Stimulated activated CD8-positive, alpha-beta memory T cell treated with anti-CD3 and anti-CD28 coated beads, Interleukin-15, amount 100 ng/mL, for 4 hours (primary cell): ENCODE measurements around the gene STK16.
"Not testable (repeated sequence)": the region's sequence is repeated elsewhere in the genome, so short reads cannot be mapped to it uniquely, and the experiment has no call there.

Source experiments
- DNase-seq, 2 donors: peaks; one replicate each; pipeline ENCODE4 v3.0.0-alpha.2; 2020; ENCODE audit warnings: low read depth in 2 of 2

Gene STK16

DNA sequence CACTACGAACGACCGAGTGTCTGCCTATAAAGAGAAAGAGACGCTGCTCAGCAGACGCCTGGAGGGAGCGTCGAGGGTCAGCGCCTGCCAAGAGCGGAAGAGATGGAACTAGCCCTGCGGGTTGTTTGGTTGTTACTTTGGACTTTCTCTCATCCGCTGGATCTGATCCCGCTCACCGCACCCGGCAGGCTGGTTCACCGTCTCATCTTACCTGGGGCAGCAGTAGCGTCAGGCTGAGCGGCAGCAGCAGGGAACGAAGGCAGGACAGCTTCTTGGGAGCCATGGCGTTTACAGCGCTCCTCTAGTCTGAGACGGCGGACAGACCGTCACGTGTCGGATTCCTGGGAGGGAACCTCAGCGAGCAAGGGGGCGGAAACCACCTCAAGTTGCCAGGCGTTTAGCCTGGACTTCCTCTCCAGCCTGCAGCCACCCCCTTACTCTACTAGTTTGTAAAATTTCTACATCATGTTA is 2.0 kb upstream of the STK16 start:
- no peak for DNase-seq

DNA sequence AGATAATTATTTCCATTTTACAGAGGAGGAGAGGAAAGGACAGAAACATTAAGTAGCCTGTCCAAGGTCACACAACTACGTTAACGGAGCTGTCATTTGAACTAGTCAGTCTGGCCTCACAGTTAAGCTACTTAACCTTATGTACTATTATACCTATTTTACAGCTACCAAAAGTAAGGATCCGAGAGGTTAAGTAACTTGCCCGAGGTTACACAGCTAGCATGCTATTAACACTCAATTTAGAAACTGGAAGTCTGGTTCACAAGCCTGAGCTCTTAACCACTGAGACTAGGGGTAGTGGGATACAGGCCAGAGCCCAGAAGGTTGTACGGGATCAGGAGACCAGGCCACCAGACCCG is 511 bp upstream of the STK16 start:
- DNase-seq = no peak

DNA sequence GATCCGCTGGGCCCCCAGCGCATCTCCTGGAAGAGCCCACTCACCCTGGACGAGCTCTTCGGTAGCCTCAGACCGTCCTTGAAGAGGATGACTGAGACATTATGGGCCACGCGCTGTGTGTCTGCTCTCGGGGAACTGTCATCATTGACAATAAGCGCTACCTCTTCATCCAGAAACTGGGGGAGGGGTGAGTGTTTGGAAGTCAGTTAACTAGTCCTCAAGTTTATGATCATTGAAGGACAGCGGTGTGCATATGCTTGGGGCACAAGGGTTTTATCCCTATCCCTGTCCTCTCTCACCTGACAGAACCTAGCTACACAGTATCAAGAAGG is 586 bp downstream of the STK16 start:
- no peak for DNase-seq

DNA sequence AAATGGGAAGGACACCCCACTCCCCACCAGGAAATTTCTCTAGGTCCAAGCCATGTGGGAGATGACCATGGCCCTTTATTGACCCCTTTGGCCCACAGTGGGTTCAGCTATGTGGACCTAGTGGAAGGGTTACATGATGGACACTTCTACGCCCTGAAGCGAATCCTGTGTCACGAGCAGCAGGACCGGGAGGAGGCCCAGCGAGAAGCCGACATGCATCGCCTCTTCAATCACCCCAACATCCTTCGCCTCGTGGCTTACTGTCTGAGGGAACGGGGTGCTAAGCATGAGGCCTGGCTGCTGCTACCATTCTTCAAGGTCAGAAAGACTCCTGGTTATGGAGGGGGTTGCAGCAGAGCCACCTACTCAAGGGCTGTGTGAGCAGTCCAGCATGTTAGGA is 1.3 kb downstream of the STK16 start:
- no peak for DNase-seq

DNA sequence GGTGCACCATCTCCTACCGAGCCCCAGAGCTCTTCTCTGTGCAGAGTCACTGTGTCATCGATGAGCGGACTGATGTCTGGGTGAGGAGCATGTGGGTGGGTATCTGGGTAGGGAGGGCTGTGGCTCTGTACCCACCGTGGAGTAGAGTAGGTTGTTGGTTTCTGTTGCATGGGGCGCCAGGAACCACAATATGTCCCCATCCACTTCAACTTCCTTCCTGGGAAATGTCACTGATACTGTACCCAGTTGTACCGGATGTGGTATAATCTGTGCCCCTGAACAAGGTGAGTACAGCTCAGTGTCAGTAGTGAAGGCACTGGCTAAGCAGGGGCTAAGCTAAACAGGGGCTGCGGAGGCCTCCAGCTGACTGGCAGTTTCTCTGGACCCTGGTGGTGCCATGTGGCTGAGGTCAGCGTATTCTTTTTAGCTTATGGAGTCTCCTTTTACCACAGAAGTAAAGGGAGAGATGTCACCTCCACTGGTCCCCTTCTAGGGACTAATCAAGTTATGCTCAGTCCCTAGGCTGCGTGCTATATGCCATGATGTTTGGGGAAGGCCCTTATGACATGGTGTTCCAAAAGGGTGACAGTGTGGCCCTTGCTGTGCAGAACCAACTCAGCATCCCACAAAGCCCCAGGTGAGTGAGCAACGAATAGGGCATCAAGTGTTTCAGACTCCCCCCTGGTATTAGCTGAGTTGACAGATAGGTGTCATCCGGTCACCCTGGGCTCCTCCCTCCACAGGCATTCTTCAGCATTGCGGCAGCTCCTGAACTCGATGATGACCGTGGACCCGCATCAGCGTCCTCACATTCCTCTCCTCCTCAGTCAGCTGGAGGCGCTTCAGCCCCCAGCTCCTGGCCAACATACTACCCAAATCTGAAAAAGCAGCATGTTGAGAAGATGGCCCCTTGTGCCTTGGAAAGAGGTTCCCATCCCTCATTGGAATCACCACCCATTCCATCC is 2.7 kb downstream of the STK16 start:
- DNase-seq = peak; percentile 47 to 74

DNA sequence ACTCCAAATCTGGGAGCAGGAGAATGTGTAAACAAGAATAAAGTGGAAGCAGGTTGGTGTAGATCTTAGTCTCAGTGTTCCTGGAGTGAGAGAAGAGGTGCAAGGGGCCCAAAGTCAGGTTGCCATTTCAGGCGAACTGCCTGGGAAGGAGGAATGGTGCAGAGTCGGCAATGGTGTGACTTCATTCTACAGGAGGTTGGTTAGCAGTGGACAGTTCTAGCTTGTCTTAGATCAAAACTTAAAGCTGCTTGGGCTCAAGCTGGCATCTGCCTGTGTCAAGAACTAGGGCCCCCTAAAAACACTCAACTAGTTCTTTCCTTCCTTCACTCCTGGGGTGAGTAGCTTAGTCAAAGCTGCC is 3.5 kb downstream of the STK16 start:
- no peak for DNase-seq

DNA sequence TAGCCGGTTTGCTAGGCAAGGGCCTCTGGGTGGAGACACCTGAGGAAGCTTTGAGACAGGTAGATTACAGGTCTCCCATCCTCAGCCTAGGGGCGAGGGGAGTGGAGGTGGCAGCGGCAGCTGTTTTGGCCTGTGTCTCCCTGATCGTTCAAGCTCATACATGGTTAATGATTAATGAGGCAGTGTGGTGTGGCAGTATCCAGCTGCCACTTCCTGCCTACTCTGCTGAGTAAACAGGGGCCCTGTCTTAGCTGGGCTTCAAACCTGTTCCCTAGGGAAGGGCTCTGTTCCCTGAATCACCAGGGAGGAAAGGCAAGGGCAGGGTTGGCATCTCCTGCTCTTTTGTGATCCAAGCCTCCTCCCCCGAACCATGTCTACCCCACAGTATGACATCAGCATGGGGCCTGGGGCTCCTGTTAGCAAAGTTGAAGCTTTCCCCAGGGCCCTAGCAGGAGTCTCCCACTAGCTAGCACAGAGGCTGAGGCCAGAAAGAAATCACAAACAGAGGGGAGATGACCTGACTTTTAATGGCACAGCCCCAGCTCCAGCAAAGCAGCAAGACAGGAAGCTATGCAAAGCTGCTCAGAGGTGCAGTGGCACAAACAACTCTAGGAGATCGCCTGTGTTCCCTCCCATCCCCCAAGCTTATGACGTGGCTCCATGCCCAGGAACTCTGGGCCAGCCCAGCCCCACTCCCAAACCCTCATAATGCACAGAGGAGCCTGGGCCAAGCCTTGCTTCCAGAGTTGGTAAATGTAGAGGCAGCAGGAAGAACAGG is 4.1 kb downstream of the STK16 start:
- no peak for DNase-seq

DNA sequence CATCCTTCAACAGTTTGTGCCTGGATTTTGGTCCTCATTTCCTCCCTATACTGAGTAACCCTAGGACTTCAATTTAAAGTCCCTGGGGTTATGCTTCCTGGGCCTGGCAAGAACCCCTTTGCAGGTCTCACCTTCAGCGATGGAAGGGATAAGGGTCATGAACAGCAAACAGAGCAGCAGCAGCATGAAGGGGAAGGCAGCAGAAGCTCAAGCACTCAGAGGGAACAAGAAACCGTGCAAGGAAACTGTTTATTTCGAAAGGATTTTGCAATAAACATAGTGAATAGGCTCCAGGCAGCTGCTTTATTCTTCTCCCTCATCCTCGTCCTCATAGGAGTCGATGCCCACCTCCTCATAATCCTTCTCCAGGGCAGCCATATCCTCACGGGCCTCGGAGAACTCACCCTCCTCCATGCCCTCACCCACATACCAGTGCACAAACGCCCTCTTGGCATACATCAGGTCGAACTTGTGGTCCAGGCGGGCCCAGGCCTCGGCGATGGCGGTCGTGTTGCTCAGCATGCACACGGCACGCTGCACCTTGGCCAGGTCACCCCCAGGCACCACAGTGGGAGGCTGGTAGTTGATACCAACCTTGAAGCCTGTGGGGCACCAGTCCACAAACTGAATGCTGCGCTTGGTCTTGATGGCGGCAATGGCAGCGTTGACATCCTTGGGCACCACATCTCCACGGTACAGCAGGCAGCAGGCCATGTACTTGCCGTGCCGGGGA is 4.9 kb downstream of the STK16 start:
- DNase-seq = no peak

DNA sequence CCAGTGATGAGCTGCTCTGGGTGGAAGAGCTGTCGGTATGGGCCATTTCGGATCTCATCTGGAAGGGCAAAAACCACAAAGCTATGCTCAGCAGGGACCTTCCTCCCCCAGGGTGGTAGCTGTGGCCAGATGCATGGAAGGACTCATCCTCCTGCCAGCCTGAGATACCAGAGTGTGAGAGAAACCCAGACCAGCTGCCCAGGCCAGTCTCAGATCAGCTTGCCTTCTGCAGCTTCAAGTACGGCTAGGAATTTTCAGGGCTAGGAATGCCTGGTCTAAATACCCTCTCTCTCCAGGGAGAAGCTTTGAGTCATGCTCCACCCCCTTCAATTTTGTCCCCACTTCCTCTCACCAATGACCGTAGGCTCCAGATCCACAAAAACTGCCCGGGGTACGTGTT is 6.4 kb downstream of the STK16 start:
- no peak for DNase-seq

DNA sequence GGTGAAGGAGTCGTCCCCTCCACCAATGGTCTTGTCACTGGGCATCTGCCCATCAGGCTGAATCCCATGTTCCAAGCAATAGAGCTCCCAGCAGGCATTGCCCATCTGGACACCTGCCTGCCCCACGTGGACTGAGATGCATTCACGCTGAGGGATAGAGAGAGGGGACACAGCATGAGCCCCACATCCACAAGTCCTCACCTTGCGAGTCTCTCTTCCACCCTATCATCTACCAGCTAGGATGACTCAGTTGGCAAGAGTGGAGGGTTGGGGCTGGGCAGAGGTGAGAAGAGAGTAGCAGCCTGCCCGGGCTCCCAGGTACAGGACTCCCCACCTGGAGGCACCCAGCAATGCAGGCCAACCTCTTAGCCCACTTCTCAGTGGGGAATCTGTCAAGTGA is 6.8 kb downstream of the STK16 start:
- no peak for DNase-seq

DNA sequence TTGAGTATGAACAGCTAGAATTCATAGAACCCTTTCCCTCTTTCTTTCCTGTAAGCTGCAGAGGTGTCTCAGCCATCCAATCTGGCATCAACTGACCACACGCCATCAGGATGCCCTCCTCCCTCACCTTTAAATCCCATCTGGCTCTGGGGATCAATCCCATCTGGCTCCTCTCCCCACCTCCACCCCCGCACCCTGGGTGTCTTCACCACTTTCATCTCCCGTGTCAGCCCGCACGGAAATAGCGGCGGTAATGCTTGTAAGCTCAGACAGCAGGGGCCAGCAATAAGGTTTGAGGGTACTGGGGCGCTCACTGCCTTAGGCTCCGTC is 7.3 kb downstream of the STK16 start:
- DNase-seq = peak in 1 of 2 donors; percentile 18

DNA sequence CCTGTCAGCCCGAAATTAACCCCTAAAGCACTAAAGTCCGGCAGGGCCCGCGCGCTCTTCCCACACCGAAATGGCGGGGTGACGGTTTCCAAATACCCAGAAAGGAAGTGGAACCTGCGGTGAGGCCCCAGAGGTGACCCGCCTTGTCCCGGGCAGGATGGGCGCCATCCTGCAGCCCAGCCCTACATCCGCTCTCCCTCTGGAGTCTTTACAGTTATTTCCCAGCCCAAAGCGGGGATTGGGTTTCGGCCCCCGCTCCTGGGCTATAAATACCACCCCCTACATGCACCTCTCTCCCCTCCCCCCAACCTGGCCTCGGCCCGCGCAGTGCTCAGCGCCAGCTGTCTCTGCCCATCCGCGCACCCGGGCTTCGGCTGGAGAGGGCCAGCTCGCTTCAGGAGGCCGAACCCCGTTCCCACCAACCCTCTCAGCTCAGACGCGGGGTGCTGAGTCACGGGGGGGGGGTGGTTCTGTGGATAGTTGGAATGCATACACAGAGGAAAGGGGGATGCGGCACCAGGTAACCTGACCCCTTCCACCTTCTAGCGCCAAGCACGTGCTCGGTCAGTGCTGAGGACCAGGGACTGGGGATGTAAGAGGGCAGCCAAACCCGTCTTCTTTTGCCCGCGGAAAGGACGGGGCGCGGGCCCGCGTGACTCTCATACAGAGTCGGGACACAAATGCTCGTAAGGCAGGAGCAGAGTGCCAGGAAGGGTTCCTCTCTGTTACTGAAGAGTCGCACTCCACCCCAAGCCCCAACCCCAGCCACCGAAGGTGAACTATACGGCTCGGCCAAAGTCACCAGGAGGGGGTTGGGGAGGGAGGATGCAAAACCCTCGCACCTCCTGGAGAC is 7.8 kb downstream of the STK16 start, which contains the start of gene TUBA4B:
TUBA4B (plus strand) TSS at position 344 of the 853 bp plus-strand sequence; CDS start at position 509, 165 bp downstream.
- DNase-seq = peak in 1 of 2 donors; percentile 7

DNA sequence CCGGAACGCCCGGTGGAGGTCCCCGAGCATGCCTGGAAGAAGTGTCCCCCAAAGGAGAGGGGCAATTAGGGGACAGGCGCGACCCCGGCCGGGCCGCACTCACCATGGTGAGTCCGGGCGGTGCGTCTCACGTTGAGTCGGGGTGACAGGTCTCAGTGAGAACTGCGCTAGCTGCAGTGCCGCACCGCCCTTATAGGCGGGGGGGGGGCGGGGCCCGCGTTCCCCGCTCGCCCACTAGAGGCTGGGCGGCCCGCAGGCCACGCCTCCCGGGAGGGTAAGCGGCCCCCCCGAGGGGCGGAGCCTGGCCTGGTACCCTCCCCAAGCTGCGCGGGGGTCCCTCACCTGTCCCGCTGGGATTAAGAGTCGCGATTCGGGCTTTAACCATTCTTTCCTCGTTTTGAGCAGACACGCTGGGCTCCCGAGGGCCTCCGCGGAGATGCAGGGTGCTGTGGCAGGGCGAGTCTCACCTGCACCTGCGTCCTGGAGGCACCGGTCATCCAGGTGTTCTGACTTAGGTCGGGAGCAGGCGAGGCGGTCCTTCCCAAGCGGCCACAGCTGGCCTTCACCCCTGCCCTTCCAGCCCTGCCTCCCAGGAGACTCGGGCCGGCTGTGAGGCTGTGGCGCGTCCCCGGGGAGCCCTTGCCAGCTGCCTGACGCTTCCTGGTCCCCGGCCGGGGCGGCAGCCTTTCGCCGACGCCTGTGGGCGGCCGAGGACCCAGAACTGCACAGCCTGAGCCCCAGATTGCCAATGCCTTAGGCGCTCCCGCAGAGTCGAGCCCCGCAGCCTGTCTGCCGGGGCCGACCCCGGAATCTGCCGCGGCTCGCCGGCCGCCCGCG is 8.7 kb downstream of the STK16 start, which contains the start of gene TUBA4A:
TUBA4A (minus strand) TSS at position 166 of the 837 bp plus-strand sequence; CDS start at position 106, 60 bp downstream.
- peak; percentile 80 to 83 for DNase-seq

DNA sequence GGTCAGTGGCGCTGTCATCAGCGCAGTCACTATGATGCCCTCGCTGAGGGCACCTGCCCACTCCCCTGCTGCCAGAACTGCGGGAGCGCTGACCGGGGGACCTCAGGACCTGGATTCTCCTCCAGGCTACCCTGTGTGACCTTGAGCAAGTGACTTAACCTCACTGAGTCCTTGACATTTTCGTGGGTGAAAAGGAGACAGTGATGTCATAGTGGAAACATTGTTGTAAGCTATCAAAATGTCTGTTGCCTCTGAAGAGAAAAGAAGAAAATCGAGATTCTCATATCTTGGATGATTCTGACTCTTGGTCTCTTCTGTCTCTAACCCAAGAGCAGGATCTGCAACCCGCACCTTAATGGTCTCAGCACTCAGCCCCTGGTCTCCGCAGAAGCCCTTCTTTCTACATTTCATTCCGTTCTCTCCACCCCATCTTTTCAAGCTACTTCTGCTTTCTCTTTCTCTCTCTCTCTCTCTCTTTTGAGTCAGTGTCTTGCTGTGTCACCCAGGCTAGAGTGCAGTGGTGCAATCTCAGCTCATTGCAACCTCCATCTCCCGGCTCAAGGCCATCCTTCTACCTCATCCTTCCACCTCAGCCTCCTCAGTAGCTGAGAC is 9.4 kb downstream of the STK16 start:
- DNase-seq = peak in 1 of 2 donors; percentile 15

DNA sequence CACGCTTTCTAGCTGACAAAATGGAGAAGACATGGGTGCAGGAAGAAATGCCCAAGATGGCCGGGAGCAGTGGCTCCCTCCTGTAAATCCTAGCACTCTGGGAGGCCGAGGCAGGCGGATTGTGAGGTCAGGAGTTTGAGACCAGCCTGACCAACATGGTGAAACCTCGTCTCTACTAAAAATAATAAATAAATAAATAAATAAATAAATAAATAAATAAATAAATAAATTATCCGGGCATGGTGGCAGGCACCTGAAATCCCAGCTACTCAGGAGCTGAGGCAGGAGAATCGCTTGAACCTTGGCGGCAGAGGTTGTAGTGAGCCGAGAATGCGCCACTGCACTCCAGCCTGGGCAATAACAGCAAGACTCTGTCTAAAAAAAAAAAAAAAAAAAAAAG is 13.7 kb downstream of the STK16 start:
- not testable (repeated sequence) for DNase-seq

DNA sequence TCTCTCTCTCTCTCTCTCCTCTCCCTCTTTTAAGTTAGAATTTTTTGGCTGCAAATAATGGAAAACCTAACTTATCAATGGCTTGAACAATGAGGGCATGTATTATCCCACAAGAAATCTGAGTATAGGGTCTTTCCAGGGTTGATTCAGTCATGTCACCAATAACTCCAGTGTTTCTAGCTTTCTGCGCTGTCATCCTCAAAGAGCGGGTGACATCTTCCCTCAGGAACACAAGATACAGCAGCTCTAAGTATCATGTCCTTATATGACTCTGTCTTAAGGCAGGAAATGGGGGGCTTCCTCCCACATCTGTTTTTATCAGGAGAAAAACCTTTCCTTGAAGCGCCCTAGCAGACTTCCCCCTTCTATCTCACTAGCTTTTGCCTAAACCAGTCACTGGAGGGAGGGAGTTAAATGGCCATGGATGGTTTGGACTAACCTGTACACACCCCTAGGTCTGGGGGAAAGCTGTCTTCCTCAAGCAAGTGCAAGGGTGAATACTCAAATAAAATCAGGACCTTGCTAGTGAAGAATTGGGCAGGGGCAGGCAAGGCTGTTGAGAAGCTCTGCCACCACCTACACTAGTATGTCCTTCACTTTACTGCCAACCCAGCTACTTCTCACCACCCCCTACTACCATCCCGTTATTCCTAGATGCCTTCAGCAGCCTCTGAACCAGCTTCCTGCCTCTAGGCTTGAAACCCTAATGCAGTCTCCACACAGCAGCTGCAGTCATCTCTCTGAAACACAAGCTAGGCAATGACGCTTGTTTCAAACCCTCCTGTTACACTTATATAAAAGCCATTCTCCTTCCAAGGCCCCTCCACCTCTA is 16.0 kb downstream of the STK16 start:
- DNase-seq = no peak

DNA sequence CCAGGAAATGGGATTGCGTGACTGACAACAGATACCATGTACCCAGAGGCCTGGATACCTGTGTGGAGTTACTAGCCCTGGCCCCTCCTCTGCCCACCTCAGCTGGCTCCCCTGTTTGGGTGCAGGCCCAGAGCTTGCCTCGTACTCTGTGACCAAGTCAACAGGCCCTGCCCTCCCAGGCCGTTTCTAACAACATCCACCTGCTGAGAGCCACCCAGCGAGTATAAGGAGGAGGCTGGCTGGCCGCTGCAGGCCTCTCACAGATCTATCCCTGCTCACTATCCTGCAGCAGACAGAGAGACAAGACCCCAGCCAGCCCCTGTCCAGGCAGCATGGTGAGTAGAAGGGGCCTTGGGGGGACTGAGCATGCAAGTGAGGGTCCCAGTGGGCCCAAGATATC is 21.0 kb downstream of the STK16 start:
- DNase-seq = no peak

DNA sequence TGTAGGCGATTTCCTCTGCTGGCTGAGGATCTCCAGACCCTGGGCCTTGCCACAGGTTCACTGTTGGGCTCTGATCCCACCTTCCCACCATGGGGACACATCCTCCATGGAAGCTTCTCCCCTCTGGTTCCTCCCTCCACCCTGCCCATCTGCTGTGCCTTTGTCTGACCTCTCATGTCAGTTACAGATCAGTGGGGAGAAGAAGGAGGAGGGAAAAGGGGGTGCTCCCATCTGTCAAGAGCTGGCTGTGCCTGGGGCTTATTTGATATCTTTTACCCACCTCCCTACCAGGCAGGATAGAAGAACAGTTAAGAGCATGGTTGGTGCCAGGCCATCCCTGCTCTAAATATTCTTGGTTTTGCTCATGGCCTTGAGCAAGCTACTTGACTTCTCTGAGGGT is 21.6 kb downstream of the STK16 start:
- DNase-seq = no peak

DNA sequence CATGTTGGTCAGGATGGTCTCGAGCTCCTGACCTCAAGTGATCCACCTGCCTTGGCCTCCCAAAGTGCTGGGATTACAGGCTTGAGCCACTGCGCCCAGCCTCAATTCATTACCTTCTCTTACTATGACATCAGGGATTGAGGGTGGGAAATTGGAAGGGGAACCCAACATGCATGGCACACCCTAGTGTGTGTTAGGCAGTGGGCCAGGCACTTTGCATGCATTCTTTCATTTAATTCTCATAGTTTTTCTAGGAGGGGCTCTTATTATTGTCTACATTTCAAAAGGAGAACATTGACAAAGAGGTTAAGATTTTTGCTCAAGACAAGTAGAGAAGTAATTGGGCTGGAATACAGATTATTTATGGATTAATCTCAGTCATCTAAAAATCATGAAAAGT is 23.0 kb downstream of the STK16 start:
- DNase-seq = no peak
